ENCODE measurements around the gene DMKN.
"Not testable (repeated sequence)": the region's sequence is repeated elsewhere in the genome, so short reads cannot be mapped to it uniquely, and the experiment has no call there.

DMKN gene

DNA sequence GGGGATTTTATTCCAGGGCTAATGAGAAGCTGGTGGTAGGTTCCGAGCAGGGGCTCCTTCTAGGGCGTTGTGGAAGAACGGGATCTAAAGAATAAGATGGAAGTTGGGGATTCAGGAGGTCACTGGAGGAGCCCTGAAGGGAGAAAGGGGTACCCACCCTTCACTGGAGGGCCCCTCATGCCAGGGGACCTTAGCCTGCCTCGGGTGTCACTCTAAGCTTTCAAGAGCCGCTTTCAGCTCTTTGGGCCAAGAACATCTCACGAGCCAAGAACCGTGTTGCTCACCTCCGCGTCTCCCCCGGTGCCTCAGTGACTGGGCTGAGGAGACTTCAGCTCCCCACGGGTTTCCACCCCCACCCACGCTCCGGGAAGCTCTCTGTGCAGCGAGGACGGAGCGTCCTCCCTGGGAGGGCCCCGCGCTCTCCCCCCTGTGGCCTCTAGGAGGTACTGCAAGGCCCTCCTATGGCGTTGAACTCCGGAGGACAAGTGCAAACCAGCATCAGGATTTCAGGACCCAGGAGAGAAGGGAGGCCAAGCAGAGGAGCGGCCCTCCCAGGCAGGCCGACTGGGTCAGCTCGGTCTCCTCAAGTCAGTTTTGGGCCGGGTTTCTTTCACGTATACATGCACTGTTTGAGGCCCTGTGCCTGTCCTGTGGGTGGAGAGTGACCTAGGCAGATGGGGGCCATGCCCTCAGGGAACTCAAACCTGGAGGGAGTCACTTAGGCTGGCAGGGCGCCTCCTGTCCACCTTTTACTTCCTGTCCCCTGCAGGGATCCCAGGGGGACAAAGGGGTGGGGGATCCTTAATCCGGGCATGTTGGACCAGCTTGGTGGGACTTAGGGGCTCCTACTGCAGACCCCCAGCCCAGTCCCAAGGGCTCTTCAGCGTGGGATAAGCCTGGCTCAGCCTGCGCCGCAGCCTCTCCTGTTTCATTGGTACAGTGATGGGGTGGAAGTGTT, 18.1 kb downstream of the DMKN start:
- peak; percentile 18 for DNase-seq

DNA sequence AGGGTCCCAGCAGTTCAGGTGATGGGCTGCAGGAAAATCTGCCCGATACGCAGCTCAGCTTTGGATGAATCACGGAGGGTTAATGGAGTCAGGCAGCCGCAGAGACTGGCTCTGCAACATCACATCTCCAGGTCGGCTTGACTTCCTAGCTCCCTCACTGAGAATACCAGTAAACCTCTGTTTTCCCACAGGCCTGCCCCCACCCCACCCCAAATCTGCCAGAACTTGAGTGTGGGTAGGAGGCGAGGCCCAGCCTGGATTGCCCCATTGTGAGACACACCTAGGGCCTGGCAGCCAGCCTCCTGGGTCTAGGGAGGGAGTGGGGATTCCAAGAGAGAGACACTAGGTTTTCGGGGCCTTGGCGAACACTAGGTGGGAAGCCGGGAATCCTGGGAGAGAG, 19.5 kb downstream of the DMKN start:
- no peak for DNase-seq

DNA sequence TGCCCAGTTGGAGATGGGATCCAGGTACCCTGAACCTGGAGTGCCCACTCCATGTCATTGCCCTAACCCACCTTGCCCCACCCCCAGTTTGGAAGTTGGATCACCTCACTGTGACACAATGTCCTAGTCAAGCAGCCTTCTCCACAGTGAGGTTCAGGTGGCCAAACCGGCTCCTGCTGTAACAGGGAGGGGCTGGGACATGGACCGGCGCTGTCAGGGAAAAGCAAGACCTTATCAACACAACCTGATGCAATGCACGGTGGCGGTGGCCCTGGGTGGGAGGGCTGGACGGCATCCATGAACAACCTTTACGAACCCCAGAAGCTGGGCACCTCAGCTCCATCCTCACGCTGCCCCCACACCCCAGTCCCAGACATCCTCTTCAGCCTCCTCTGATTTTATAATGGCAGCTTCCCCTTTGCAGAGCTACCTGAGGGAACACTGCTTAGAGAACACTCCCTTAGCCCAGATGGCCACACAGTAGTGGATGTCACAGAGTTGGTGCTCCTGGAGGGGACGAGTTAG, 21.6 kb downstream of the DMKN start:
- no peak for DNase-seq

DNA sequence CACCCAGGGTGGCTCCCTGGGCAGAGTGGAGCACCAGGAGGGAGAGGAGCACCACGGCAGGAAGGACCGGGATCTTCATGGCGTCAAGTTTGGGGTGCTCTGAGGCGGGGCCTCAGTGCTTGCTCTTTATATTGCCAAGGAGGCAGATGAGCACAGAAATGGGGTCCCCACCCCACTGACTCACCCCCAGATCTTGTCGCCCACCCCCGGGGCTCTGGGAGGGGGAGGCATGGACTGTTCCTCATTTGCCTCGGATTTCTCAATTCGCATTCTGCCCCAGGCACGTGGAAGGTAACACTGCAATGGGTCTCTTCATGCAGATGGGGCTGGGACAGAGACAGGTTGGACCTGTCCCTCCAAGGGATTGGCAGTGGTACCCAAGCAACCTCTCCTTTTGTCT, 23.1 kb downstream of the DMKN start, which contains the start of gene KRTDAP:
KRTDAP (minus strand) TSS at position 101 of the 400 bp plus-strand sequence; CDS start at position 79, 22 bp downstream.
- DNase-seq, result no peak

DNA sequence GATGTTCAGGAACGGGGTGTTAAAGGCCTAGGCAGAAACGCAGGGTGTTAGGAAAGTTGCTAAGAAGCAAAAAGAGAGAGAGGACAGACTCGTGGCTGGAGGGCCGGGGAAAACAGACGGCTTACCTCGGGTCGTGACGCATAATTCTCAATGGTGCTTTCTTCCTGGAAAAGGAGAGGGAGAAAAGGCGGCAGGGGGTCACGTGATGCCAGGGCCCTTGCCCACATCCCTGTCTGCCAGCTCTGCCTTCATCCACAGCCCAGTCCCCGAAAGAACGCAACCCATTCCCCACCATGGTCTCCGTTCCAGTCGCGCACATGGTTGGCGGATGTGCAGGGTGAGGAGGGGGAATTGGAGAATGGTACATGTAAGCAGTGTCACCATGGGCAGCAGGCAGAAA, 24.8 kb downstream of the DMKN start:
- DNase-seq, result no peak

DNA sequence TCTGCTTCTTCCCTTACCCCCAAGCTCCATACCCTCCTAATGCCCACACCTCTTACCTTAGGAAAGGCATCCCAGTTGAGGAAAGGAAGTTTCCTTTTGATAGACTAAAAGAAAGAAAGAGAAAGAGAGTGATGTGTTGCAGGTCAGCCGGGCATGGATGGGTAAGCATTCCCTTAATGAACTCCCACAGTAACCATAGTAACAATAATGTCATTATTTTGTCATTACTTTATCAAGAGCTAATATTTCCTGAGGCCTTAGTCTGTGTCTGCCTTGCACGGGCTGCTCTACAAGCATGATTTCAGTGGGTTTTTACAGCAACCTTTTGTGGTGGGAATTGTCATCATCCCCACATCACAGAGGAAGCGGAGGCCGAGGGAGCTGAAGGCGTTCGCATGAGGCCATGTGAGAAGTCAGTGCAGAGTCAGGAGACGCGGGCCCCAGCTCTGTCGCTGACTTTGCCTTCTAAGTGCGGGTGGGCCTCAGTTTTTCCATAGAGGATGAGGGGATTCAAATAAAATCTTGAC, 25.7 kb downstream of the DMKN start:
- no peak for DNase-seq

DNA sequence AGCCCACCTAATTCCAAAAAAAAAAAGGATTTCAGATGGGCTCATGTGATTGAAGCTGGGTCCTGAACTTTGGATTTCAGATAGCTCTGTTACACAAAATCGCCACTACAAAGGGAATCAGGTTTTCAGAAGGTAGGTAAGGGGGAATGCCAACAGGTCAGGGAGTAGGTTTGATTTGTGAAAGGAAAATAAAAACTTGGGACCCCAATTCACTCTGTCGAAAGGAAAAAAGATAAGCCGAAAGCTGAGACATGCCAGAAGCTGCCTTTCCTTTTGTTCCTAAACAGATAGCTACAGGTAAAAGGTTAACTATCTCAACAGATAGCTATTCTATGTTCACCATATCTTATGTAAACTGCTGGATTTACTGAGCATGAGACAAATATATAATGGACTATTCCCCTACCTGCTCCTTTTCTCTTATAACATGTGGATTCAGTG, 27.2 kb downstream of the DMKN start:
- no peak for DNase-seq

DNA sequence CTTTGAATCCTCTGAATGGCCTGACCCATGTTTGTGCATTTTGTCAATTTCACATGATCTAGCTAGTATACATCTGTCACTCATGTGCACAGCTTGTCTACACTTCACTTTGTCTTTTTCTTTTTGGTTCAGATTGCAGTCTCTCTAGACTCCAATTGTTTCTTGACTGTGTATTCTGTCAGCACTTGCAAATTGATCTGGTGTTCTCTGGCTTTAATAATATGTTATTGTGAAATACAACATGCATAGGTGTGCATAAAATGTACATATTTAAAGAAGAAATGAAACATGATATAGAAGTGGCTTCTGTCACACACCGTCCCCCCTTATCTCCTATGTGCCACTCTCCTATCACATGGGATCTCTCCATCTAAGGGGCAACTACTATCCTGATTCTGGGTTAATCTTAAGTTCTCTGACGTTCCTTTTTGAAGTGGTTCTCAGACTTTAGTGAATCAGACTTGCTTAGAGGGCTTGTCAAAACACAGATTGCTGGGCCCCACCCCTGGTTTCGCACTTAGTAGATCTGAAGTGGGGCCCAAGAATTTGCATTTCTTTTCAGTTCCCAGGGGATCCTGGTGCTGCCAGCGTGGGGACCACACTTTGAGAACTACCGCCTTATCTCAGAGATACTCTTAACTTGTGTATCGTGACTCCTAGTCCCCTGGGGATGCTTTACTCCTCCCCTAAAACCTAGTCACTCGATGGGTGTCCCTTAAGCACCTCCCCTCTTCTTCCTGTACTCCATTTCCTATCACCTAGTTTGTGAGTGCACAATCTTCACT, 29.0 kb downstream of the DMKN start:
- DNase-seq, result no peak

DNA sequence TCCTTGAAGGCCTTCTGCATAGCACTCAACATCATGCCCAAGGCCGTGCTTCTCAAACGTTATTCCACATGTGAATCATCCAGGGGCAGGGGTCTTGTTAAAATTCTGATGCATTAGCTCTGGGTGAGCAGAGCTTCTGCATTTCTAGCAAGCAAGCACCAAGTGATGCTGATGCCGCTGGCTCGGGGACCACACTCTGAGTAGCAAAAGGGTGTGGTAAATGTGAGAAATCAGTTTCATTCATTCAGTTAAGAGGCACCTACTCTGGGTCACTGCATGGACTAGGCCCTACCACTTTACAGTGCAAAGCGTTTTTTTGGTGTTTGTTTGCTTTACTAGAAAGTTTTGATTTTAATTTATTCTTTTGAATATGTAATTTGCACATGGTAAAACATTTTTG, 30.4 kb downstream of the DMKN start:
- DNase-seq, result no peak

DNA sequence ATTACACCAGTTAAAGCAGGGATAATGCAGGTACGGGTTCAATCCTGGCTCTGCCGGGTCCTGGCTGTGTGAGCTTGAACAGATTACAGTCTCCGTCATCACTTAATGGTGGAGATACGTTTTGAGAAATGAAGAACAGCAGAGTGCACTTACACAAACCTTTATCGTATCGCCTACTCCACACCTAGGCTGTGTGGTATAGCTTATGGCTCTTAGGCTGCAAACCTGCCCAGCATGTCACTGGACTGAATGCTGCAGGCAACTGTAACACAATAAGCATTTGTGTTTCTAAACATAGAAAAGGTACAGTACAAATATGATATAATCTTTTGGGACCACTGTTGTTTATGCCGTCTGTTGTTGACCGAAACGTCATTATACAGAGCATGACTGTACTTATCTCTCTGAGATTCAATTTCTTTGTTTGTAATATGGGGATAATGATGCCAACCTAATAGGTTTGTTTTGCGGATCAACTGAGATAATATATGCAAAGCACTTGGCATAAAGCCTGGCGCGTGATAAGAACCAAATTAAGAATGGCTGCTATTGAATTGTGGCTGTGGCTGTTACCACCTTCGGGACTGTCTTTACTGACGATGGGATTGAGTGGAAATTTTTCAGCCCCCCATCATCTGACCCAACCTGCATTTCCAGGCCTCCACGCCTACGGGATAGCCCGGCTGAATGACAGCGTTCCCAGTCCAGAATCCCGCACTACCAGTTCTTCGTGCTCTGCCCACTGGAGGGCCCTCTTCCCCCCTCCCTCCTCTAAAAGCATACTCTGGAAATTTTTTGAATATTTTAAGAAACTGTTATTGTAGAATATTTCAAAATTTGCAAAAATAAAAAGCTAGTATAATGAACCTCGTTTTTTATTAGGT, 34.4 kb downstream of the DMKN start:
- no peak for DNase-seq

DNA sequence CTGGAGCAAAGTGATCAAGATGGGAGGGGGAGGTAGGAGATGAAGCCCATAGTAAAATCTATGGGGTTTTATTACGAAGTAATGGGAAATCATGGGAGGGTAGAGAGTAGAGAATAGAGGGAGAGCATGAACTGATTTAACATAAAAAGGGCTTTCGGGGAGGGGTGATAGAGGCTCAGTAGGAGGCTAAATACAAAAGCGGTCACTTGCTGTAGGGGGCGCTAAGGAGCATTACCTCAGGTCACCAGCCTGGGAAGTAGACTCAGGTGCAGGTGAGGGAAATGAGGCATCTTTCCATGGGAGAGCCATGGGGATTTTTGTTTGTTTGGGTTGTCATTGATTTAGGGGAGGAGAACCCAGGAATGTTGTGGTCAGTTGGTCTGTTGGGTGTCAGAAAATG, 37.3 kb downstream of the DMKN start:
- DNase-seq, result no peak

DNA sequence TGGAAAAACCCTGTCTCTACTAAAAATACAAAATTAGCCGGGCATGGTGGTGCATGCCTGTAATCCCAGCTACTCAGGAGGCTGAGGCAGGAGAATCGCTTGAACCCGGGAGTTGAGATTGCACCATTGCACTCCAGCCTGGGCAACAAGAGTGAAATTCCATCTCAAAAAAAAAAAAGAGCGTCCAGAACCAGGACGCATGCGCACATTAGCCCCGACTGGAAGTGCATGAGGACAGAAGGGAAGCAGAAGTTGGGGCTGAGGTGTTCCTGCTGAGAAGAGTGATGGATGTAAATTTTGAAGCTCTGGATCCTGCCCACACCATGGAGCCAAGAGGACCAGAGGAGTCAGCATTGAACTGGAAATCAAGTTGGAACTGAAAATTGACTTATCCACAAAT, 38.9 kb downstream of the DMKN start:
- DNase-seq, result not testable (repeated sequence)

DNA sequence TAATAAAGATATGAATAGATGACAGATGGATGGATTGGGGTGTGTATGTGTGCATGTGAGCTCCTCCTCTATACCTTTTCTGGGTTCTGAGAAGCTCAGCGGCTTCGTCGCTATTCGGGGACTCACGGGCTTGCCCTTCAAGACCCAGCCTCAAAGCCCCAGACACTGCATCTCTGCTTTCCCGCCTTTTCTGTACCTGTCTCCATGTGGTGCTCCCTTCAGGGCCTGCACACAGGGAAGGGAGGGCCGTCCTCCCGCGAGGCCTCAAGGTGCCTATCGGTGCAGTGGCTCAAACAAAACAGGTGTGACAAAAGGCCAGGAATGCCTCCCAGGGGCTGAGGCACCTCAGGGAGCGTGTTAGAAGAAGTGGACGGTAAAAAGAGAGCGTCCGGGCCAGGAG, 39.3 kb downstream of the DMKN start:
- no peak for DNase-seq

DNA sequence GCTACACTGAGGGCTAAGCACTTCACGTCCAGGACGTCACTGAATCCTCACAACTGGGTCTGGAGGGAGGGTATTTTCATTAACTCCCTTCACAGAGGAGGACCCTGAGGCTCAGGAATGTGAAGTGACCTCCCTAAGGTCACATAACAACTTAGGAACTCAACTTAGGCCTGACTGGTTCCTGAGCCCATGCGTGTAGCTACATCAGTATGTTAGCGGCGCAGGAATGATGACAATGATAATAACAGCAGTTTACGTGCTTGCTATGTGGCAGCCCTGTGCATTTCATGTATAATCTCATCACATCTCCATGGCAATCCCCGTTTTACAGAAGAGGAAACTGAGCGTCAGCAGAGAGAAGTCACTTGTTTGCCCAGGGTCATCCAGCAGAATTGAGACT, 41.5 kb downstream of the DMKN start:
- no peak for DNase-seq

DNA sequence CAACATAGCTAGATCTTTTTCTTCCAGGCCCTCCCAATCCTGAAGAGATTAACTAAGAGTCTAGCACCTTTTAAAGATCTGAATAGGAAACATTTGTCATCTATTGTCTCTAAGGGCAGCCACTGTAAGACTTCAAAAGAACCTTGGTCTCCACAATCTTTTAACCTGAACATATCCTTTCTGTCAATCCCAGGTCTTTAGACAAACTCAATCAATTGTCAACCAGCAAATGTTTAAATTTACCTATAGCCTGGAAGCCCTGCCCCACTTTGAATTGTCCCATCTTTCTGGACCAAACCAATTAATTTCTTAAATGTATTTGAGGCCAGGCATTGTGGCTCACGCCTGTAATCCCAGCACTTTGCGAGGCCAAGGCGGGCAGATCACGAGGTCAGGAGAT, 42.4 kb downstream of the DMKN start:
- not testable (repeated sequence) for DNase-seq

DNA sequence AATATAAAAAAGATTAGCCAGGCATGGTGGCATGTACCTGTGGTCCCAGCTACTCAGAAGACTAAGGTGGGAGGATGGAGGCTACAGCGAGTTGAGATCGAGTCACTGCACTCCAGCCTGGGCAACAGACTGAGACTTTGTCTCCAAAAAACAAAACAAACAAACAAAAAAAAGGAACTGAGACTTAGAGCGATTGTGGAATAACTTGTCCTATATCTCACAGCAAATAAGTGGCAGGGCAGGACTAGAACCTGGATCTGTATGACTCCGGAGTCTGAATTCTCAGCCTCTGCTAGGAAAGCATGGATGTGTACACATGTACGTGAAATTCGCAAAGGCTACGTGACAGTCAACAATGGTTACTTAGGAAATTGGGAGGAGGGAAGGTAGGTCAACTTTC, 43.3 kb downstream of the DMKN start:
- DNase-seq, result no peak

DNA sequence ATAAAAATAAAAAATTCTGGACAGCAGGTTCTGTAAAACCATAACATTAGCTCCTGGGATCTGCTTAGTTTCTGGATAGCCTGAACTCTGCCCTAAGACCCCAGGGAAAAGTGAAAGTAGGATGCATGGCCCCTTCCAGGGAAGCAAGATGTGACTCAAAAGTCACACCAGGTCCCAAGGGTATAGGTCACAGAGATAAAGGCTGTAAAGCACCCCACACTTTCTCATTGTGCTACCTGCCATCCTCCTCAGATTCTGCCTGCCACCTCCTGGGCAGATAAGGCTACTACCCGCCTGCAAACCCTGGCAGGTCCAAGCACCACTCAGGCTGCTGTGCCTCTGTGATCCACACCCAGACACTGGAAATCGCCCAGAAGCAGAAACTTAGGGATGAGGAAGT, 44.8 kb downstream of the DMKN start:
- DNase-seq, result peak; percentile 50

DNA sequence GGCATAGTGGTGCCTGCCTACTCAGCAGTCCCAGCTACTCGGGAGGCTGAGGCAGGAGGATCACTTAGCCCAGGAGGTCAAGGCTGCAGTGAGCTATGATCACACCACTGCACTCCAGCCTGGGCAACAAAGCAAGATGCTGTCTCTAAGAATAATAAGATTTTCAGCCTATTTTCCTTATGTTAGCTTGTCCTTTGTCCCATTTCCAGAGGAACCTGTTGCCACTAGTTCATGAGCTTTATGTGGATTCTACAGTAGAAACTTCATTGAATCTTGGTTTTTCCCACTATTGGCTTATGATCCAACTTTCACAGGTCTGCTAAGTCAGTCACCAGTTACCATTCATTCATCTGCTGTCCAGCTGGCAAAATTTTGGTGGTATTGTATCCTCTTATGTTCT, 47.2 kb downstream of the DMKN start:
- no peak for DNase-seq

DNA sequence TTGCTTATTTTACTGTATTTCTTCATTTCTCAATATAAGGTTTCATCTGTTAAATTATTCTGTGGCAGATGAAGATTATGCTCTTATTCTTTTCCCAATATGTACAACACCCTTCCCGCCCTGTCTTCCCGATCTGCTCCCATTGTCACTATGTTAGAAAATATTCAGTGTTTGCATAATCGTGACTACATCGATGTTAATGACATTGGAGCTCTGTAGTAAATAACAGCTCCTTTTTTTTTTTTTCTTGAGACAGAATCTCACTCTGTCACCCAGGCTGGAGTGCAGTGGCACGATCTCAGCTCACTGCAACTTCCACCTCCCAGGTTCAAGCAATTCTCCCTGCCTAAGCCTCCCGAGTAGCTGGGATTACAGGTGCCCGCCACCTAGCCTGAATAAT, 50.5 kb downstream of the DMKN start:
- DNase-seq, result not testable (repeated sequence)

DNA sequence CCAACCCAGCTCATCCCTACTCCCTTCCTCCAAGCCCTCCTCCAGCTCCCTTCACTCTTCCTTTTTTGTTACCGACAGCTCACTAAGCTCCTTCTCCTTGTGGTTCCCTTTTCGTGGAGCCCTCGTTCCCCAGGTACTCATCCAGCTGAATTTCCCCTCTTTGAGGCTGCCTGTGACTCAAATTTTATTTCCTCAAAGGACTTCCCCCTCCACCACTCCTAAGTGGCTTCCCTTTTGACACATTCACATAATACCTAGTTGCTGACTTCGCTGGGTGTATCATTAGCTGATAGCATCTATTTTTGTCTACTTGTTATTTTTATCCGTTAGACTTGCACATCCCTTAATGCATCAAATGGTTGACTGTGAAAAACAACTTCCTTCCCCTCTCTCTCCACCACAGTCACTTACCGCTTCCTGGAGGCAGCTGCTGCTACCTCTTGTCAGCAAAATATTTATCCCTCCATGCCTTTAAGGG, 50.9 kb downstream of the DMKN start:
- DNase-seq, result peak; percentile 48

DNA sequence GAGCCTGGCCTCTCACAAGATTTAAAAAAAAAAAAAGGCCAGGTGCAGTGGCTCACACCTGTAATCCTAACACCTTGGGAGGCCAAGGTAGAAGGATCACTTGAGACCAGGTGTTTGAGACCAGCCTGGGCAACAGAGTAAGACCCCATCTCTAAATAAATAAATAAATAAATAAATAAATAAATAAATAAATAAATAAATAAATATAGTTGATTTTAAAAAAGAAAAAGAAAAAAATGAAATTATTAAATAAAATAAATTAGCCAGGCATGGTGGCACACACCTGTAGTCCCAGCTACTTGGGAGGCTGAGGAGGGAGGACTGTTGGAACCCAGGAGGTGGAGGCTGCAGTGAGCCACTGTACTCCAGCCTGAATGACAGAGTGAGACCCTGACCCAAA, 51.7 kb downstream of the DMKN start:
- not testable (repeated sequence) for DNase-seq

DNA sequence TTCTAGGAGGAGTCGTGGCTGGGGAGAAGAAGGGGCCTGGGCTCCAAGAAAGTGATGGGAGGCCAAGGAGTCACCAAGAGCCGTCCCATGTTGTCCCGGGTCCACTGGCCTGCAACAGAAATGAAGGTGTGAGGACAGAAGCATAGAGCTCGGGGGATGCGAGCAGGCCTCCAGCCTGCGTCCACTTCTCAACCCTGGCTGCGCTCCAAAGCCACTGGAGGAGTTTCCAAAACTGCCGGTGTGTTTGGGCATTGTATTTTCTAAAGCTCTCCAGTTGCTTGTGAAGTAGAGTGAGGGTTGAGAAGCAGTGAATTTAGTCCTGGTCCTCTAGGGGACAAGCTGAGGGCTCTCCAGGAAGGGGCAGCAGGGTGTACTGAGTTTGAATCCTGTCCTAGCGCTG, 52.4 kb downstream of the DMKN start:
- no peak for DNase-seq
